HG02870 (cell line): ENCODE results near the gene RAD50.

Experiments
- ATAC-seq: cut with Tn5 transposase; IDR thresholded peaks from one replicate; pipeline ENCODE4 v1.9.1; 2021; ENCODE audit warnings: mild to moderate bottlenecking, moderate library complexity; ENCODE audit not compliant: unreplicated experiment

The RAD50 gene

DNA sequence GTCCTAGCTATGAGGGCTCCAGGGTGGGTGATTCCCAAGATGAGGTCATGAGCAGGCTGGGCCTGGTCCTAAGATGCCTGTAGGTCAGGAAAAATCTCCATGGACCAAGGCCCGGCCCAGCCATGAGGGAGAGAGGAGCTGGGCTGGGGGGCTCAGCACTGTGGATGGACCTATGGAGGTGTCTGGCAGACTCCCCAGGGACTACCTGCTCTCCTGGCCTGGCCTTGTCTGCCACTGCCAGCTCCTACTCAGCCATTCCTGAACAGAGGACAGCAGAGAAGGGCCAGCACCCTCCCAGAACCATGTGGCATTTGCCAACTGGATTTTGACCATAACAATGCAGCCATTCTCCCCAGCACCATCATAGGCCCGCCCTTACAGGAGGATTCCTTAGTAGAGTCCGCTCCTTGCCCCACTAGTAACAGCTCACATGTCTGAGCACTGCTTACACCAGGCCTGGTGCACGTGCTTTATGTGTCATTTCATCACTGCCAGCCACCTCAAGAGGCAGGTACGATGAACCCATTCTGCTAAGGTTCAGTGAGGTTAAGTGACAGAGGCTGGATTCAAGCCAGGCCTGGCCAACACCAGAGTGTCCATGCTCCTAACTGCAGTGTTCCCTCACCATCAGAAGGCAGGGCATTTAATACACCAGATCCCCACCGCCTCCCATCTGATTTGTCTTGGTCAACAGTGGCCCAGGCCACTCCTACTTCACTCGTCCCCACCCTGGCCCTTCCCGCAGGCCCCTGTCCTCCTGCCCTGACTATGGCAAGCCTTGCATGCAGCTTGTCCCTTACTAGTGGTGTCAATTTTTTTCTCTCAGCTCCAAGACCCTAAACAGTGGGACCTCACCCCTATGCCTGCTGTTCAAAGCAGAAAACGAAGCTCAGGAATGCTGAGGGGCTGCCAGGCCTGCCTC lies 101.9 kb downstream of the RAD50 start:
- ATAC-seq: no peak

- ATAC-seq: no peak
Measured at GRCh38 chr5:132659598-132660493, 103.1 kb downstream of the RAD50 start.

- no peak for ATAC-seq
Measured at GRCh38 chr5:132661231-132662003, 104.6 kb downstream of the RAD50 start.

DNA sequence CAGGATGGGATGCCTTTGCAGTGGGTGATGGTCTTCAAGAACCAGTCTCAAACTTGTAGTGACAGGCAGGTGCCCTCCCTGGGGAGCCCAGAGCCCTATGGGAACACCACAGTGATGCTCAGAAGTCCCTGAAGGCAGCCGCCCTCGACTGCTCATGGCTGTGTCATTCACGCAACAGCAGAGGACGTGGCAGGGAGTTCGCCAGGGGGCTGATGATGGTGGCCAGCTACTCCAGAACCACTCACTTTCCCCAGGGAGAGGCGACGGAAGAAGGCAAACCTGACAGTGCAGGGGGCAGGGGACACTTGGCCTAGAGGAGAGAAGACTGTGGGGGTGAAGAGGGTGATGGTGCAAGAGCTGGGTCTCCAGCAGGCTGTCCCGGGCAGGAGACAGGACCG lies 105.2 kb downstream of the RAD50 start:
- no peak for ATAC-seq

DNA sequence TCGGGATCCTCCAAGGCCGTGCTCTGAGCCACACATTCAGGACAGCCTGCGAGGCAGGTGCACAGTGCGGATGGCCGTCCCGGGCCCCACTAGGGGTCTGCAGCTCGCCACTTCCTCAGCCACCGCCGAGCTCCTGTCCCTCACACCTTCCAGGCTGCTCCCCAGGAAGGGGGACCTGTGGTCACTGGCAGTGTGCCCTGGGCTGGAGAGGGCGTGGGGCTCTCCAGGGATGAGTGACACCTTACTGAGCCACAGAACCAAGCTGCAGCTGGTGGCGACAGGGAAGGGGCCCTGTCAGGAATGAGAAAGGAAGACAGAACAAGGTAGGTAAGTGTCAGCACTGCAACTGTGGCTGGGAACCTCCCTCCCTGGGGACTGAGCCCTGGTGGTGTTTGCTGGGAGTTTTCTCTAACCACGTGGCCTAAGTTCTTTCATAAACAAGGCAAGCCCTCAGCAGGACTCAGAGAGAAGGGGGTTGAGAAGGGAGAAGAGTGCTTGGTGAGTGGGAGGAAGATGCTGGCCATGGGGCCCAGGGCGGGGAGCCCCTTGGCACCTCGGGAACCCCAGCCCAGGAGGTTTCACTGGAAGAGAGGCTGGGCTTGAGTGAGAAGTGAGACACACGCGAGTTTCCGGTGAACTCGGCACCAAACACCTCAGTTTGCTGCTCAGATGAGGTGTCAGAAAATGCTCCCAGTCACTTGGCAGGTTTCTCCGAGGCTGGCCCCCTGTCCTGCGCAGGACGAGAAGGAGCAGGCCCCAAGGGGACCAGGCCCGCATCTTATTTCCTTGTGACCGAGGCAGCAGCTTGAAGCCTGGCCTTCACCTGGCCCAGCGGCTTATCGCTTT lies 106.4 kb downstream of the RAD50 start:
- peak; percentile 59 for ATAC-seq

DNA sequence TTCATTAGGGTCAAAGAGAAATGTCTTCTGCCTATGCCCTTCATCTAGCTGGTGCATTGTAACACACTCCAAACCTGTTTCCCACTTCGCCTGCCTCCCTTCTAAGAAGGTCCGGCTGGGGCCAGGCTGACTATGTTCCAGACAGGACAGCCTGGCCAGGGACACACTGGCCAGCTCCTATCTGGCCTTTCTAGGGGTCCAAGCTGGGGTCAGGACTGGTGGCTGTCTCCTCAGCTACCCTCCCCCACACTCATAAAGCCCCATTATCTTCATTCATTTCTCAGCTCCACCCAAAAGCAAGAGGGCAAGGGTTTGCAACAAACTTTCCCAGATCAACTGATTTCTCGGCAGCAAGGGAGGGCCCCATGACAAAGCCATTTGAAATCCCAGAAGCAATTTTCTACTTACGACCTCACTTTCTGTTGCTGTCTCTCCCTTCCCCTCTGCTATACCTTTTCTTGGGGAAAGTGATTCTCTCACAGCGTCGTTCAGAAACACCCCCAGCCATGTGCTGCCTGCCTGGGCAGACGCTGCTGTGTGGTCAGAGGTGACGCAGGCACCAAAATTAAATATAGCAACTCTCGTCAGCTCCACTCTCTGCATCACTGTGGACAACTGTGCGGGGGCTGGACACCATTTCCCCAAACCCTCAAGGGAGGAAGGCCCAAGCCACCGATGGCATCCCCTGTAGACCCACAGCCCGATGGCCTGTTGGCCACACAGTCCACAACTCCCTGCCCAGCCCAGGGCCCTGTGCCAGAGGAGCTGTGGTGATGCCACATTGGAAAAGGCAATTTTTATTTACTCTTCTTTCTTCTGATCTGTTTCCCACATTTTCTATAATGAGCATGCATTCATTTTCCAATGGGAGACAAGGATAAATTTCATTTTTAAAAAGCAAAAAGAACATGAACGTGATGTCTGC lies 107.3 kb downstream of the RAD50 start:
- peak; percentile 43 for ATAC-seq

- ATAC-seq: no peak
Measured at GRCh38 chr5:132664696-132665209, 108.0 kb downstream of the RAD50 start.

- ATAC-seq: no peak
Measured at GRCh38 chr5:132665574-132666080, 108.8 kb downstream of the RAD50 start.

DNA sequence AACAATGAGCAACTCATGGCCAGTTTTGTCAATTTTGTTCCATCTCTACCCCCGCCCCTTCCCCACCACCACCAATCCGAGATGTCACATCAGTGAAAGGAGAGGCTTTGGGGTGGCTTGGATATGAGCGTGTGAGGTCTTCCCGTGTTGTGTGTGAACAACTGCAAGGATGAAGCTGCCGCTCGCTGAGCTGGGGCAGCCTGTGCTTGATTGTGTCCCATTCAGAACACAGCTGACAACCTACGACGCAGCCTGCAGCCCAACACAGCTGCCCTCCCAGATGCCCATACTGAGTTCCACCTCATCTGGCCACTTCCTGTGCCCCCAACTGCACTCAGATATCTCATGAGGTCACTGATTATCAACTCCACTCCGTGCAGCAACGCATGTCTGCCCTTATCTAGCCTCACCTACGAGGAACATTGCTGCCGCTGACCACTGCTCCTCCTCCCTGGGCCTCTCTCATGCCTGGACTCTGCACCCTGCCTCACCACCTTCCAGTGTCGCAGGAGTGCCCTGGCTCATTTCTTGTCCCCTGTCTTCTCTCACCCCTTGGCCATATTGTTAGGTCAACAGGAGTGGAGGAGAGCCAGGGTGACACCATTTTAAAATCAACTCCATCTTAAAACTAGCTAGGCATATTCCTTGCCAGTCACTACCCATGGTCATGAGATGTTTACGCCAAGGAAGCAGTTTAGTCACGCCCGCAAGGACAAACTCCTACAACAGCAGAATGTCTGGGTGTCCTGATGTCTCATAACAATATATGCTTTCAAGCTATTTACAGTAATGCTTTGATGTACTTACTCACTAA lies 109.7 kb downstream of the RAD50 start:
- no peak for ATAC-seq

DNA sequence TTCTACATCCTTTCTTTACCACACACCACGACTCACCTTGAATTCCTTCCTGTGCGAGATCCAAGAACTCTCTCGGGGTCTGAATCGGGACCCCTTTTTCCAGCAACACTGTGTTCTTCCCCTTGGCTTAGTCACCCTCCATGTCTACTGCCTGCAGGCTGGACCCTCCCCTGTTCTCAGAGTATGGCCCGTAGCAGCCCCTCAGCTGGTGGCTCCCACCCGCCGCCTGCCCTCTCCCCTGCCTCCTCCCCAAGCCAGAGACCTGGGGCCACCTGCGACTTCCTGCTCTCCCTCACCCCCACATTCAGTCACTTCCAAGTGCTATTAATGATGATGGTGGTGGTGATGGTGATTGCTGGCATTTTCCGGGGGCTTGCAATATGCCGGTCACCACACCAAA lies 110.5 kb downstream of the RAD50 start:
- ATAC-seq: no peak

- no peak for ATAC-seq
Measured at GRCh38 chr5:132667761-132668705, 111.3 kb downstream of the RAD50 start.

DNA sequence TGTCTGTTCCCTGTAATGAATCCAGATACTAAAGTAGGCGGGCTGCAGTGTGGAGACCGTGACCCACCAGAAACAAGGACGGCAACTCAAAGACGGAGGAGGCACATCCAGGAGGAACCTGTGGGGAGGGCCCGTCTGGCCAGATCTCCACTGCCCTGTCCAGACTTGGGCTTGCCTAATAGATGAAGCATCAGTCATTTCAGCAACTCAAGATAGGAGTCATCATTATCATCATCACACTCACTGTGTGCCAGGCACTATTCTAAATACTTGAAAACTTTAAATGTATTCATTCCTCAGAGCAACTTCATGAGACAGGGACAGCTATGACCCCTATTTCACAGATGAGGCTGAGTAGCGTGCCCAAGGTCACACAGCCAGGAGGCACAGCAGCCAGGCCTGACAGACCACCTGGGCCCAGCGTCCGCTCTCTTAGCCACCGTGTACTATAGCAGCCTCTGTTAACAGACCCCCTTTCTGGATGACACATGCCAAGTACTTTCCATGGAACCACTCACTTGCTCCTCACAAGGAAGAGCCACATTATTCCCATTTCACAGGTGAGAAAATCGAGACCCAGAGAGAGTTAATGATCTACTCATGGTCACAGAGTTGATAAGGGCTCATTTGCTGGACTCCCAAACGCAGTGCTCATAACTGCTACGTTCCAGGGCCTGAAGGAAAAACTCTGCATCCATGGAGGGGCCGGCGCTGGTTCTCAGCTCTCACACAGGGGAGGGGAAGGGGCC lies 112.1 kb downstream of the RAD50 start:
- no peak for ATAC-seq

DNA sequence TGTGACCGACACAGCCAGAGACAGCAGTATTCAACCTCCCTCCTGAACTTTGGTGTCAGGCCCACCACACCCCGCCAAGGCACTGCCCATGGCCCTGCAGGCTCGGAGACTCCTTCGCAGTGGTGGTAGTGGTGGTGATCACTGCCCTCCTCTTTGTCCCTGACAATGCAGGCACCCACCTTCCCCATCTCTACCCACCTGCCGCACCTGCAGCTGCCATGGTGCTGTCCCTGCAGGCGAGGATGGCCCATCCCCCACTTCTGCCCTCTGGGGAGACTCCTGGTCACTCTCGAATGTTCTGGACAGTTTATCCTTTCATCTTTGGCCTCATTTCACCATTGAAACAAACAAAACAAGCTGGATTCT lies 112.7 kb downstream of the RAD50 start:
- no peak for ATAC-seq

GRCh38 chr5:132669966-132670882 lies 113.4 kb downstream of the RAD50 start:
- no peak for ATAC-seq

DNA sequence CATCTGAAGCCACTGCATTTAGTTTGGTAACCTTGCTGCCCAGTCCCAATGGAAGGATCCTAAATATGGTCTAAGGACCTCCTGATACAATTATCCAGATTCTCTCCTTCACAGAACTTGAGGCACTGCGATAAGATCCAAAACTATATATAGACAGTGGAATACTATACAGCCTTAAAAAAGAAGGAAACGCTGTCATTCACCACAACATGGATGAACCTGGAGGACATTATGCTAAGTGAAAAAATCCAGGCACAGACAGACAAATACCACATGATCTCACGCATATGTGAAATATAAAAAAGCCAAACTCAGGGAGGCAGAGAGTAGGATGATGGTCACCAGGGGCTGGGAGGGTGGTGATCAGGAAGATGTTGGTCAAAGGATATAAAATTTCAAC lies 114.2 kb downstream of the RAD50 start:
- no peak for ATAC-seq
